ENCODE data around the gene KRT6A.
"Not testable (repeated sequence)": the region's sequence is repeated elsewhere in the genome, so short reads cannot be mapped to it uniquely, and the experiment has no call there.

Gene KRT6A

GRCh38 chr12:52454411-52455201, 38.5 kb downstream of the KRT6A start:
- DNase-seq: no peak

DNA sequence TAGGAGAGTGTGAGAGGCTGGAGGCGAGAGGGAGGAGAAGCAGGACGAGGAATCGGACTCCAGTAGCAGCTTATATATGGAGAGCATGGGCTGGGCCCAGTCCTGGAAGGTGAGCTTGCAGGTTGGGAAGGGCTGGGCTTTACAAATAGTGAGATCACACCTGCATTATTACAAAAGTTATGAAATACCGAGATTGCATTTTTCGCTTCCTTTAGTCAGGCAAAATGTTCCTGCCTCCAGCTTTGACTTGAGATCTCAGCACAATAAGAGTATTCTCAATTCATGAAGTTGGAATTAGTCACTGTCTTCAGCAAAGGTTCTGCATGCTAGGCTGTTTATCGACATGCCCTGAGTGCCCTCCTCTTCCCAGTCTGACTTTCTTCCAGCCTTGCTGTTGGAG, 41.0 kb downstream of the KRT6A start, which contains the start of gene KRT6B:
Gene KRT6B (minus strand): TSS at position 46 of the 400 bp plus-strand sequence. CDS start 68 bp downstream, outside the sequence.
- no peak for DNase-seq

DNA sequence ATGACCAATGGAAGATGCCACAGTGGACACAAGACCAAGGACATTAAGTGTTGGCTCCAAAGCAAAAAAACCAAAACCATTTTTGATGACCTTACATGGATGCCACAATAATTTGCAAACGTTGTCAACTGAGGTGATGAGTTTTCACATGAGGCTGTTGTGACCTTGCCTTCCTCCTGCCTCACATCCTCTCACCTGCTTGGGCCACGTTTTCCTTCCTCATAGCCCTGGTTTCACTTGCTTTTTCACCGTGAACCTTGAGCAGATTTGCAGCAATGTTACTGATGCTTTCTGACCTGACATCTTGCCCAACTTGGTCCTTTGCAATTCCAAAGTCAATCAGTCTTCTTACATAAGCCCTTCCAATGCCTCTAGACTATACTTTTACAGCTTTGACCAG, 44.8 kb downstream of the KRT6A start:
- no peak for DNase-seq

- DNase-seq: not testable (repeated sequence)
Observed at GRCh38 chr12:52447196-52447595, 45.9 kb downstream of the KRT6A start.

DNA sequence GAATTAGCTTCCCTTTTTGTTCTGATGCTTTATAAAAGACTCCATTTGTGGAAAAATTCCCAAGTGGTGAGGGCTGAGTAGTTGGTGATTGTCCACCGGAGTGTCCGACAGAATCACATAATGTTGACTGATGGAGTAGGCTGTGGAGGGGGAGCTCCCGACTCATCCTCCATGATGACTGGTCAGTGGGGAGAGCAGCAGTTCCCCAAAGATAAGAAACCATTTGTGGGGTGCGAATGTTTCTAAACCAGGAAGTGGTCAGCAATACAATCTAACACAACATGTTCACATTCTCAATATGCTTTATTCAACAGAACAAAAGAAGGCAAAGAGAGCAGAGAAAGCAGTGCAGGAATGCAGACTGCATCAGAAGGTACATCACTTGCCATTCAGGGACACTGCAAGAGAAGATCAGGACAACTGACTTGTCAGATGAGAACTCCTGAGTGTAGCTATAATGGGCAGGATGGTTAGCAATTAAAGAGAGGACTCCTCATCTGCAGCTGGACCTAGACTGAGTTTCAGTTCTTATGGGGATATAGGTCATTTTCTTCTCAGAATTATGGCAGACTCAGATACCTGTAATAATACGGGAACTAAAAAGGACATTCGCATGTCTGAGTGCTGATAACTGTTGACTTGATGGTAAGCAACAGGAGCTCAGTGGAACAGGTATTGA, 46.6 kb downstream of the KRT6A start:
- DNase-seq: no peak

GRCh38 chr12:52445876-52446275, 47.2 kb downstream of the KRT6A start:
- no peak for DNase-seq

GRCh38 chr12:52444647-52445595, 48.1 kb downstream of the KRT6A start:
- DNase-seq: no peak

- no peak for DNase-seq
Observed at GRCh38 chr12:52443966-52444365, 49.1 kb downstream of the KRT6A start.

- no peak for DNase-seq
Observed at GRCh38 chr12:52442600-52443061, 50.4 kb downstream of the KRT6A start.

DNA sequence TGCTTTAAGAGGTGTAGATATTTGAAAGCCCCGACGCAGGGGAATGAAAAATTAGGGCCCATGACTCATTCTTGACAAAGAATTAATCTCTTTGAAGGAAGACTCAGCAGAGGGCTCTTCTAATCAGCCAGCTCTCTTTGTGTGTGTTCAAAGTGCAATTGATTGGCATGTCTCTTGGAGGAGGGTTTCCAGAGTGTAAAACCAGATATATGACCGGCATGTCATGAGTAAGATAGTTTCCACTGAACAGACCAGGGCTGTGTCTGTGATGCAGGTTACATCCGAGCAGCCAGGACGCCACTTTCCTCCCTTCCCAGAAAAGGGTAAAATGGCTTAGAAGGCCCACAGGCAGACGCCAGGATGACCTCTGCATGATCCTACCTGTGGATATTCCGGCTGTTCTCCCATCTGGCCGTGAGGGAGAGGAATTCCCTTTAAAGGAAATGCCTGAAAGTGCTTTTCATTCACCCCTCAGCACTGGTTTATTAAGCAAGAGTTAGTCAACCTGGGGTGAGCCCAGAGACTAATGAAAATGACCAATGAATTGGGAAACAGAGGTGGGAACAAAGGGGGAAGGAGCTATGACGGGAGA, 51.6 kb downstream of the KRT6A start:
- no peak for DNase-seq

DNA sequence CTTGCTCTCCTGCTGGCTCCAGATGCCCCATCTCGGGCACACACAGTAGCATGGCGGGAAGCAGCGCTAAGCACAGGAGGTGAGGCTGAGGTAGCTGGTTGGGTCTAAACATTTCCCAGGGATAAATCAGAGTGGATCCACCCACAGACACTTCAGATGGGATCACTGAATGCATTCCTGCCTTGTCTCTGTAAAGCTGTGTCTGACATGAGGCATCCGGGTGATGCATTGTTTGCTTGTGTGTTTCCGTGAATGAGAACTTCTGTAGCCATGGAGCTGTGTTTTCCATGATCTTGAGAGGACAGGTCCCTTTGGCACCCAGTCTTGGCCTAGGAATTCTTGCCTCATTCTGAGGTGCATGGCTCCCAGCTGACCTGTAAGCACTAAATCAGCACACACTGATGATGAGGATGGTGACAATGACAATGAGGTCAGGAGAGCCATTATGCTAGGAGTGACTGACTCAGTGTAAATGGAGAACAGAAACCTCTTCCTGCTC, 52.2 kb downstream of the KRT6A start:
- no peak for DNase-seq

- DNase-seq: no peak
Observed at GRCh38 chr12:52439845-52440244, 53.2 kb downstream of the KRT6A start.

- no peak for DNase-seq
Observed at GRCh38 chr12:52439420-52439819, 53.6 kb downstream of the KRT6A start.

- DNase-seq: no peak
Observed at GRCh38 chr12:52438305-52439301, 54.5 kb downstream of the KRT6A start.

GRCh38 chr12:52437508-52437907, 55.5 kb downstream of the KRT6A start:
- no peak for DNase-seq
